CD4-positive, CD25-positive, alpha-beta regulatory T cell (primary cell): ENCODE data around the gene SLX1B. TPM values are rescaled to one million over a fixed set of nuclear protein-coding genes. Genes with fewer than 3 reads are reported as not detected.
"Not testable (repeated sequence)": the region's sequence is repeated elsewhere in the genome, so short reads cannot be mapped to it uniquely, and the experiment has no call there.

Experiments
- ATAC-seq, 2 donors: fragments of 150-1000 bp; cut with Tn5 transposase; one replicate each; pipeline ENCODE4 v1.10.0; 2021; ENCODE audit warnings: low read depth in 2 of 2, moderate number of reproducible peaks in 2 of 2, moderate library complexity in 1 of 2
- DNase-seq, 3 donors: peaks; one replicate each; pipeline versions ENCODE4 v3.0.0 to v3.0.0-alpha.2; 2012 to 2022; ENCODE audit warnings: mixed read lengths in 1 of 3
- H3K27ac ChIP-seq: one replicate; pipeline ENCODE4 v1.7.0; 2013; ENCODE audit warnings: mild to moderate bottlenecking, low read length; ENCODE audit not compliant: insufficient read depth, poor library complexity, severe bottlenecking
- H3K27me3 ChIP-seq: one replicate; pipeline ENCODE4 v1.7.0; 2013; ENCODE audit warnings: low read length; ENCODE audit not compliant: control insufficient read depth, insufficient read depth
- H3K36me3 ChIP-seq: one replicate; pipeline ENCODE4 v1.7.0; 2013; ENCODE audit warnings: mild to moderate bottlenecking, low read length, moderate library complexity; ENCODE audit not compliant: control insufficient read depth, insufficient read depth
- H3K4me1 ChIP-seq: 2 replicates; pipeline ENCODE4 v1.7.0; 2013; ENCODE audit warnings: mild to moderate bottlenecking, low read length; ENCODE audit not compliant: insufficient read depth, control insufficient read depth, poor library complexity, severe bottlenecking
- H3K4me3 ChIP-seq: one replicate; pipeline ENCODE4 v1.7.0; 2013; ENCODE audit warnings: low read depth, mild to moderate bottlenecking, low read length, moderate library complexity
- H3K9me3 ChIP-seq, 2 experiments: 1 replicate in 1 of 2; 2 replicates in 1 of 2; pipeline ENCODE4 v1.7.0; 2013; ENCODE audit warnings: low read length in 2 of 2, mild to moderate bottlenecking in 1 of 2, moderate library complexity in 1 of 2; ENCODE audit not compliant: control insufficient read depth in 2 of 2
- H3K27ac Mint-ChIP-seq, 3 donors: one replicate each; pipeline ENCODE4 v1.8.0; 2020 to 2022; ENCODE audit warnings: mild to moderate bottlenecking in 3 of 3, mixed read lengths in 3 of 3, moderate library complexity in 2 of 3
- H3K27me3 Mint-ChIP-seq: one replicate; pipeline ENCODE4 v1.8.0; 2022; ENCODE audit warnings: mild to moderate bottlenecking, mixed read lengths
- H3K36me3 Mint-ChIP-seq: one replicate; pipeline ENCODE4 v1.8.0; 2020; ENCODE audit warnings: mixed read lengths
- H3K4me1 Mint-ChIP-seq, 4 donors: one replicate each; pipeline ENCODE4 v1.8.0; 2020 to 2022; ENCODE audit warnings: mixed read lengths in 4 of 4, mild to moderate bottlenecking in 1 of 4
- H3K4me3 Mint-ChIP-seq, 4 donors: one replicate each; pipeline ENCODE4 v1.8.0; 2020 to 2022; ENCODE audit warnings: mild to moderate bottlenecking in 4 of 4, mixed read lengths in 4 of 4, moderate library complexity in 3 of 4
- H3K9me3 Mint-ChIP-seq, 7 donors: one replicate each; pipeline ENCODE4 v1.8.0; 2020 to 2022; ENCODE audit warnings: mixed read lengths in 7 of 7, mild to moderate bottlenecking in 3 of 7, moderate library complexity in 2 of 7
- polyA plus RNA-seq, 4 donors: library from polyadenylated mRNA; unstranded; fragments of 300-500 nt; fragmentation: Illumina TruSeq; gene quantifications; one replicate each; pipeline ENCODE4 v1.2.3, GENCODE V29; 2021
- total RNA-seq: library from RNA; stranded (reverse); gene quantifications from one replicate; pipeline ENCODE4 v1.2.3, GENCODE V29; 2022

SLX1B gene
- total RNA-seq = 20.0 TPM
- polyA plus RNA-seq = 10 to 100 TPM in 3 of 4 donors, 1 to 10 TPM in 1; 8.7 to 20.6 (median 13.3) TPM

DNA sequence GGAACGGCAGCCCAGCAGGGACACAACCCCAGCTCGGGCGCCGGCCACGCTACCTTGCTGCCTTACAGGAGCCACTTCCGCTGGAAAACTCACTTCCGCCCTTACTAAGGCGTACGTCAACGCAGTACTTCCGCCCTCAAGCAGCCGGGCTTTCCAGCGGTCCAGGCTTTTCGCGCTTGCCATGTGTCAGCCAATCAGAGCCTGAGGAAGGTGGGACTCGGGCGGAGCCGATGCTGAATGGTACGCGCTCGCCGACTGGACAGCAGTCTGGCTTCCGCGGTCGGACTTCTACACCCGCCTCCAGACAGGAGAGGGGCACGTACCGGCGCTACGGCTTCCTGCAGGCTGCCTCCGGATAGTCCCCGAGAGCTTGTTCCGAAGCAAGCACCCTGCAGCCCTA, at the start of gene SLX1B, which contains the start of gene BOLA2:
SLX1B (plus strand) TSS at position 265 of the 400 bp plus-strand sequence.
BOLA2 (minus strand) TSS at position 83 of the 400 bp plus-strand sequence. CDS start 98 bp downstream, outside the sequence.
- not testable (repeated sequence) for DNase-seq, H3K9me3 ChIP-seq, H3K36me3 ChIP-seq, H3K9me3 Mint-ChIP-seq, H3K4me1 ChIP-seq, H3K36me3 Mint-ChIP-seq, H3K4me3 ChIP-seq, H3K27ac ChIP-seq, H3K27me3 ChIP-seq, H3K27ac Mint-ChIP-seq, H3K27me3 Mint-ChIP-seq, H3K4me3 Mint-ChIP-seq, H3K4me1 Mint-ChIP-seq
- ATAC-seq = peak; percentile 89 to 90

DNA sequence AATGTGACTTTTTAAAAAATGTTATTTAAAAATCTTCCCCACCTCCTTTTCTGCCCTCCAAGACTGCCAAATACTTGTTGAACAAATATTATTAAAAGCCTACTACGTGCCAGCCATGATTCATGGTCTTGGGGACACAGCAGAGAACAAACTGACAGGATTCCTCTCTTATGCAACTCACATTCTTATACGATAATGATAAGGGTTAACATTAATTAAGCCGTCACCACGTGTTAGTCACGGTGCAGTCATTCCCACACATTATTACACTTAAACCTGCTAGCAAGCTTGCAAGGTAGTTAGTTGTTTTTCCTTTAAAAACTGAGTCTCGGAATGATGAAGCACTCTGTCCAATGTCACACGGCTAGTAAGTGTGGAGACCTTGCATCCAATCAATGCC, 49.1 kb upstream of the SLX1B start:
- H3K4me3 Mint-ChIP-seq, H3K27ac Mint-ChIP-seq, H3K27ac ChIP-seq, H3K27me3 ChIP-seq, H3K4me1 Mint-ChIP-seq, H3K4me3 ChIP-seq, H3K4me1 ChIP-seq, H3K9me3 ChIP-seq, ATAC-seq, H3K27me3 Mint-ChIP-seq, H3K36me3 Mint-ChIP-seq, DNase-seq, H3K36me3 ChIP-seq, H3K9me3 Mint-ChIP-seq: not testable (repeated sequence)

DNA sequence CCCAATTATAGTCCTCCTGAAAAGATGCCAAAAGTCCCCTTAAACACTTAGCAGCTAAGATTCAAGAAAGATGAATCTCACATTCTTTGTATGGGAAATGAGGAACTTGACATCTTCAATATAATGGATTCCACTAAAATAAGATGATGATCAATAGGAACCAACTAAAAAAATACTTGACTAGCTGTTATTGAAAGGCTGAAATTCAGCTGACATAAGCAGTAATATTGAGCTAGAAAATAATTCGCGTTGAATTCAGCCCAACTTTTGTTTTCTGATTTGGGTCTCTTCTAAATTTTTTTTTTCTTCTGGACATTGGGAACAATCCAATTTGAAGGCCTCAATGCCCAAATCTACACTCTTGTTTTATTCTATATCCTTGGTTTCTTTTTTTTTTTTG, 30.7 kb upstream of the SLX1B start:
- ATAC-seq, H3K27ac ChIP-seq, DNase-seq, H3K9me3 Mint-ChIP-seq, H3K4me1 ChIP-seq, H3K4me3 Mint-ChIP-seq, H3K4me1 Mint-ChIP-seq, H3K27me3 Mint-ChIP-seq, H3K36me3 ChIP-seq, H3K27me3 ChIP-seq, H3K9me3 ChIP-seq, H3K4me3 ChIP-seq, H3K36me3 Mint-ChIP-seq, H3K27ac Mint-ChIP-seq: not testable (repeated sequence)

DNA sequence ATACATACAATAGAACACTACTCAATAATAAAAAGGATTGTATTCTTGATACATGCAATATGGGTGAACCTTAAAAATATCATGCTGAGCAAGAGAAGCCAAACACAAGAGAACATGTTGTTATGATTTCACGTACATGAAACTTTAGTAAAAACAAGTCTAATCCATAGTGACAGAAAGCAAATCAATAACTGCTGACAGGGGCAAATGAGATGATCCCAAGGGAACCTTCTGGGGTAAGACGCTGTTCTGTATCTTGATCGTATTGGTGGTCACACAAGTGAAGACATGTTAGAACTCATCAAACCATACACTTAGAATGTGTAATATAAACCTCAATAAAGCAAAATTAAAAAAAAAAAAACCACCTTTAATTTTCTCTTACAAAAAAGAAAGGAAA, 28.9 kb upstream of the SLX1B start:
- not testable (repeated sequence) for H3K27ac Mint-ChIP-seq, H3K27me3 ChIP-seq, H3K9me3 Mint-ChIP-seq, H3K27ac ChIP-seq, ATAC-seq, H3K36me3 ChIP-seq, H3K4me3 Mint-ChIP-seq, H3K4me1 ChIP-seq, H3K4me3 ChIP-seq, H3K9me3 ChIP-seq, H3K4me1 Mint-ChIP-seq, H3K27me3 Mint-ChIP-seq, H3K36me3 Mint-ChIP-seq, DNase-seq

DNA sequence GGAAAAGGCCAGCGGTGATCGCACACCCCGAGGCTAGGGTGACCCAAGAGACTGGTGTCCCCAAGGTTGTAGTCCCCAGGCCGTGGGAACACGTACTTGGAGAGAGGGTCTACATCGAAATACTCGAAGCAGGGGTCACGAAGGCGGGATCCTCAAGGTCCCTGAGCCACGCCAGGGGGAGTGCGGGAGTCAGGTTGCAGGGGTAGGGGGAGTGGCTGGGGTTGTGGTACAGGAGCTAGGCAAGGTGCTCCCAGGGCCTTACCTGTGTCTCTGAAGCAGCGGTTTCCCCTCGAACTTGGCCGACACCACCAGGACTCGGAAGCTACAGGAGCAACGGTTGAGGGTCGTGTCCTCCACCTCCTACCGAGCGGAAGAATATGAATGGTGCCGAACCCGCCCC, 579 bp upstream of the SLX1B start:
- H3K27ac Mint-ChIP-seq, H3K4me1 Mint-ChIP-seq, H3K4me1 ChIP-seq, DNase-seq, H3K4me3 Mint-ChIP-seq, H3K9me3 Mint-ChIP-seq, H3K27ac ChIP-seq, H3K36me3 Mint-ChIP-seq, H3K9me3 ChIP-seq, H3K27me3 Mint-ChIP-seq, H3K27me3 ChIP-seq, H3K4me3 ChIP-seq, H3K36me3 ChIP-seq: not testable (repeated sequence)
- ATAC-seq = peak; percentile 5 to 8

DNA sequence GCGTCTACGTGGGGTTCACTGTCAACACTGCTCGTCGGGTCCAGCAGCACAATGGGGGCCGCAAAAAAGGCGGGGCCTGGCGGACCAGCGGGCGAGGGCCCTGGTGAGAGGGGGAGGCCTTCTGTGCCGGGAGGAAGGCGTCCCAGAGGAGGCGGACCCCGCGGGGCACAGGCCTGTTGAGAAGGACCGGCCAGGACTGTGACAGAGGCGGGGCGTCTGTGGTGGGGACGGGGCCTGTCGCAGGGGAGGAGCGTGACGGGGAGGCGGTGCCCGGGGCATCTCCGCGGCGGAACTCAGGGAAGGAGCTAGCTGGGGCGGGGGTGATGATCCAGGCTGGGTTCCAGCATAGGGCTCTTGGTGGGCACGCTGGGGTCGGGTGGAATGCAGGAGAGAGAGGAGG, 495 bp downstream of the SLX1B start:
- not testable (repeated sequence) for H3K36me3 ChIP-seq, H3K9me3 ChIP-seq, H3K4me1 Mint-ChIP-seq, H3K27ac Mint-ChIP-seq, H3K4me1 ChIP-seq, DNase-seq, H3K27me3 Mint-ChIP-seq, H3K9me3 Mint-ChIP-seq, H3K27me3 ChIP-seq, H3K27ac ChIP-seq, H3K36me3 Mint-ChIP-seq, H3K4me3 ChIP-seq, H3K4me3 Mint-ChIP-seq
- ATAC-seq = peak; percentile 69 to 72

DNA sequence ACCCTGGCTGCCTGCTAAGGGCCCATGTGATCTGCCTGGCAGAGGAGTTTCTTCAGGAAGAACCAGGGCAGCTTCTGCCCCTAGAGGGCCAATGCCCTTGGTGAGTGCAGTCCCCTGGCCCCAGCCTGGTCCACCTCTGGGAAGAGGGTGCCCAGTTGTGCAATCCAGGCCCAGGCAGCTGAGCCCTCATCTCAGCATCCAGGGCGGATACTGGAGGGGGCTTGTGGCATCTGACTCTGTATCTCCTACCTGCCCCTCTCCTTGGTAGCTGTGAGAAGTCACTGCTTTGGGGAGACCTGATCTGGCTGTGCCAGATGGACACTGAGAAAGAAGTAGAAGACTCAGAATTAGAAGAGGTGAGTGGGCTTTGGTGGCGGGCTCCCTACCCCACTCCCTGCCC, 3.3 kb downstream of the SLX1B start:
- ATAC-seq, H3K4me3 ChIP-seq, H3K27ac Mint-ChIP-seq, H3K4me1 ChIP-seq, DNase-seq, H3K4me1 Mint-ChIP-seq, H3K27me3 Mint-ChIP-seq, H3K36me3 ChIP-seq, H3K9me3 ChIP-seq, H3K36me3 Mint-ChIP-seq, H3K27ac ChIP-seq, H3K27me3 ChIP-seq, H3K4me3 Mint-ChIP-seq, H3K9me3 Mint-ChIP-seq: not testable (repeated sequence)

DNA sequence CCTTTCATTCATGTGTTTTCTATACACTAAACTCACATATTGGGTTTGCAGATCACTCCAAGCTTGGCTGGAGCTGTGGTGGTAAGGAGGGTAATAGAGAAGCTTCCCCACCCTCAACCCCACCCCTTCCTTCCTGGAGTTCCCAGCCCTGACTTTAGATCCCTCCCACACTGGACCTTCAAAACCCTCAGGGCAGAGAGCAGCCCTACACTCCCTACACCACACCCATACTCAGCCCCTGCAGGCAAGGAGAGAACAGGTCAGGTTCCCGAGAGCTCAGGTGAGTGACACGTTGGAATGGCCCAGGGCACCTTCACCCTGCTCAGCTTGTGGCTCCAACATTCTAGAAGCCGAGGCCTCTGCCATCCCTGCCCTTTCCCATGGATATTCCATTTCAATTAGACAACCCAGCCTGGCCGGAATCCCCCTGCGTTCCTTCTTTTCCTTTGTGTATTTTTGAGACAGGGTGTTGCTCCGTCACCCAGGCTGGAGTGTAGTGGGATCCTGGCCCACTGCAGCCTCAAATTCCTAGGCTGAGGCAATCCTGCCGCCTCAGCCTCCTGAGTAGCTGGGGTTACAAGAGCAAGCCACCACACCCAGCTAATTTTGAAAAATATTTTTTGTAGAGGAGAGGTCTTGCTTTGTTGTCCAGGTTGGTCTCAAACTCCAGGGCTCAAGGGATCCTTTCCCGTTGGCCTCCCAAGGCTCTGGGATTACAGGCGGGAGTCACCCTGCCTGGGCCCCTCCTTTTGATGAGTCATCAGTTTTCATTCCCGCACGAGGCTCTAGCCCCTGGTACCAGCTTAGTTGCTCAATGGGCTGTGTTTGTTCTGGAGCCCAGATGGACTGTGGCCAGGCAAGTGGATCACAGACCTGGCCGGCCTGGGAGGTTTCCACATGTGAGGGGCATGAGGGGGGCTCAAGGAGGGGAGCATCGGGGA, 5.6 kb downstream of the SLX1B start, which contains the start of gene SULT1A4:
SULT1A4 (plus strand) TSS at position 208 of the 941 bp plus-strand sequence. CDS start 1,473 bp downstream, outside the sequence.
- H3K4me1 ChIP-seq, H3K27ac ChIP-seq, H3K27me3 Mint-ChIP-seq, H3K9me3 Mint-ChIP-seq, H3K36me3 Mint-ChIP-seq, H3K36me3 ChIP-seq, DNase-seq, H3K27me3 ChIP-seq, H3K4me1 Mint-ChIP-seq, ATAC-seq, H3K9me3 ChIP-seq, H3K27ac Mint-ChIP-seq, H3K4me3 ChIP-seq, H3K4me3 Mint-ChIP-seq: not testable (repeated sequence)
